PC-9 (cell line): Measurements from ENCODE around the gene TASOR2. TPM values are rescaled to one million over a fixed set of nuclear protein-coding genes. Genes with fewer than 3 reads are reported as not detected.

ENCODE experiments used
- BruUV-seq: library from RNA; stranded (reverse); fragments of 400-500 nt; replicated peaks from 2 replicates; lab custom pipeline; 2021; lab: Mats Ljungman, UMichigan
- CTCF ChIA-PET: fragments of 300-600 bp; sonication (Branson Sonifier 250); formaldehyde crosslinking; loops from one replicate; lab custom pipeline; 2022; ENCODE audit warnings: antibody characterized with exemption; lab: Charles Lee
- POLR2A ChIA-PET: fragments of 300-600 bp; sonication (Branson Sonifier 250); formaldehyde crosslinking; loops from one replicate; lab custom pipeline; 2022; ENCODE audit warnings: antibody characterized with exemption; ENCODE audit not compliant: unreplicated experiment; lab: Charles Lee
- DNase-seq, 2 experiments: peaks; one replicate each; pipeline versions ENCODE4 v3.0.0 to v3.0.0-alpha.2; 2015 to 2022; ENCODE audit warnings: mixed read lengths in 1 of 2
- H2AFZ ChIP-seq: fragments of 200-600 bp; sonication (generic); 2 replicates; pipeline ENCODE4 v1.8.1; 2017; ENCODE audit warnings: antibody characterized with exemption
- H3F3A ChIP-seq: fragments of 200-600 bp; sonication (generic); 2 replicates; pipeline ENCODE4 v1.8.1; 2017; ENCODE audit warnings: antibody characterized with exemption, mild to moderate bottlenecking, low read depth; ENCODE audit not compliant: insufficient read depth
- H3K27ac ChIP-seq: fragments of 200-600 bp; sonication (generic); 2 replicates; pipeline ENCODE4 v1.6.1; 2016; ENCODE audit warnings: mixed run types
- H3K27me3 ChIP-seq: fragments of 200-600 bp; sonication (generic); 2 replicates; pipeline ENCODE4 v1.6.1; 2016; ENCODE audit warnings: low read depth, mixed run types; ENCODE audit not compliant: insufficient read depth
- H3K36me3 ChIP-seq: fragments of 200-600 bp; sonication (generic); 2 replicates; pipeline ENCODE4 v1.6.1; 2016; ENCODE audit warnings: low read depth, mixed run types
- H3K4me1 ChIP-seq: fragments of 200-600 bp; sonication (generic); replicated peaks from 2 replicates; pipeline ENCODE4 v1.6.1; 2016; ENCODE audit warnings: mixed run types; ENCODE audit not compliant: insufficient read depth
- H3K4me2 ChIP-seq: fragments of 200-600 bp; sonication (generic); 2 replicates; pipeline ENCODE4 v1.6.1; 2017; ENCODE audit warnings: mixed run types
- H3K4me3 ChIP-seq: fragments of 200-600 bp; sonication (generic); 2 replicates; pipeline ENCODE4 v1.6.1; 2016; ENCODE audit warnings: mixed run types
- H3K79me2 ChIP-seq: fragments of 200-600 bp; sonication (generic); 2 replicates; pipeline ENCODE4 v1.6.1; 2017; ENCODE audit warnings: low read depth, mixed run types
- H3K9me2 ChIP-seq: fragments of 200-600 bp; sonication (generic); 2 replicates; pipeline ENCODE4 v1.8.1; 2017; ENCODE audit warnings: mild to moderate bottlenecking; ENCODE audit not compliant: insufficient read depth
- H3K9me3 ChIP-seq: fragments of 200-600 bp; sonication (generic); 2 replicates; pipeline ENCODE4 v1.8.1; 2016; ENCODE audit warnings: low read depth; ENCODE audit not compliant: insufficient read depth
- H4K20me1 ChIP-seq: fragments of 200-600 bp; sonication (generic); 2 replicates; pipeline ENCODE4 v1.8.1; 2017; ENCODE audit not compliant: insufficient read depth
- CTCF ChIP-seq: fragments of 200-600 bp; sonication (generic); conservative IDR thresholded peaks from 2 replicates; pipeline ENCODE4 v1.6.1; 2017; ENCODE audit warnings: mixed run types, antibody characterized with exemption, mild to moderate bottlenecking, moderate library complexity
- EZH2 ChIP-seq: fragments of 200-600 bp; sonication (generic); IDR thresholded peaks from 2 replicates; pipeline ENCODE4 v1.8.0; 2017; ENCODE audit warnings: antibody characterized with exemption, low read depth
- intact Hi-C: fragments of 100-400 bp; cut with micrococcal nuclease; formaldehyde crosslinking; loops from one replicate; pipeline ENCODE4 v1.10.0; 2022; ENCODE audit not compliant: unreplicated experiment
- total RNA-seq: library from RNA; stranded (reverse); gene quantifications from 2 replicates; pipeline ENCODE4 v1.2.3, GENCODE V29; 2021

The TASOR2 gene
- total RNA-seq, 1 experiment from 2014 or later = 60.7 TPM

DNA sequence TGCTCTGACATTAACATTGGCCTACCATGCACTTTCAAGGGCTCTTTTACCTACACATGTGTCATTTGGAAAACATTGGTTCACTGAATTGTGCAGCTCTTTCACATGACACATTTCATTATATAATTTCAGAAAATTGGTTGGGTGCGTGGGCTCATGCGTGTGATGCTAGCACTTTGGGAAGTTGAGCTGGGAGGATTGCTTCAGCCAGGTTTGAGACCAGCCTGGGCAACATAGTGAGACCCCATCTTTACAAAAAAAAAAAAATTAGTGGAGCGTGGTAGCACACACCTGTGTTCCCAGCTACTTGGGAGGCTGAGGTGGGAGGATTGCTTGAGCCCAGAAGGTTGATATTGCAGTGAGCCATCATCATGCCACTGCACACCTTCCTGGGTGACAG is 3.9 kb downstream of the TASOR2 start:
- intact Hi-C loops = loop anchor here (10.0 kb wide), 1 partner anchor 186 kb away; no protein-coding TSS in a partner anchor
- Histone ChIP-seq H3K4me1 (no peaks in the 10 kb centered on the region; the same call in 1 of the 2 replicates), H3K9me3 (peaks cover 4% of the 10 kb centered on the region; the same call in 1 of the 2 replicates), H3K27me3 (no peaks in the 10 kb centered on the region), H4K20me1 (peaks cover 11% of the 10 kb centered on the region), H3K79me2 (peaks cover 85% of the 10 kb centered on the region), H3K36me3 (no peaks in the 10 kb centered on the region), H2AFZ (no peak overlapping the region), H3K4me2 (no peak overlapping the region), H3K9me2 (no peaks in the 10 kb centered on the region), H3K4me3 (no peak overlapping the region), H3F3A (peaks cover 3% of the 10 kb centered on the region; the same call in 1 of the 2 replicates), H3K27ac (no peak overlapping the region)
- DNase-seq = no peak
- POLR2A ChIA-PET = no interaction called here
- CTCF ChIA-PET = interaction anchor here (0.6 kb wide), 1 partner anchor 366 kb away, joined by 4 read pairs; no protein-coding TSS in a partner anchor
- no peak for TF ChIP-seq EZH2
- TF ChIP-seq CTCF = no peak
- BruUV-seq = no TSS peak

DNA sequence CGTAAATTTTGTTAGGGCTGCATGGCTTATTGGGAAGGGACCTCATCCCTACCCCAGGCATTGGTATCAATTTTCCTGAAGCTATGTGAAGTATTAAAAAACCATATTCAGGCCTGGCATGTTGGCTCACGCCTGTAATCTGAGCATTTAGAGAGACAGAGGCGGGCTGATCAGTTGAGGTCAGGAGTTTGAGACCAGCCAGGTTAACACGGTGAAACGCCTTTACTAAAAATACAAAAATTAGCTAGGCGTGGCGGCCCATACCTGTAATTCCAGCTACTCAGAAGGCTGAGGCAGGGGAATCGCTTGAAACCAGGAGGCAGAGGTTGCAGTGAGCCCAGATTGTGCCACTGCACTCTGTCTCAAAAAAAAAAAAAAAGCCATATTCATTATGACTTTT is 7.1 kb downstream of the TASOR2 start:
- peaks cover 3% of the 10 kb centered on the region; the same call in 1 of the 2 replicates for H4K20me1 ChIP-seq
- no peaks in the 10 kb centered on the region for H3K27me3 ChIP-seq
- peak in 1 of 2 experiments; percentile 23 for DNase-seq
- H3K4me1 ChIP-seq = no peaks in the 10 kb centered on the region; the same call in 1 of the 2 replicates
- no TSS peak for BruUV-seq
- no peak overlapping the region for H3K4me3 ChIP-seq
- no peaks in the 10 kb centered on the region for H3K9me3 ChIP-seq
- no peaks in the 10 kb centered on the region for H3F3A ChIP-seq
- no peaks in the 10 kb centered on the region for H3K9me2 ChIP-seq
- ChIA-PET CTCF (interaction anchor here (0.8 kb wide), 1 partner anchor 15 kb away, joined by 4 read pairs; no protein-coding TSS in a partner anchor), POLR2A (interaction anchor here (0.6 to 0.9 kb wide), 2 partner anchors 196 to 198 kb away, joined by 3 to 25 read pairs; partner anchors contain the start of genes ANKRD16 and FBH1)
- H3K27ac ChIP-seq = no peak overlapping the region
- no peaks in the 10 kb centered on the region for H3K36me3 ChIP-seq
- H3K4me2 ChIP-seq = no peak overlapping the region
- peaks cover 95% of the 10 kb centered on the region for H3K79me2 ChIP-seq
- intact Hi-C loops = loop anchor here (2.0 kb wide), 1 partner anchor 23 kb away; no protein-coding TSS in a partner anchor
- no peak overlapping the region for H2AFZ ChIP-seq
- no peak for TF ChIP-seq CTCF
- no peak for TF ChIP-seq EZH2

DNA sequence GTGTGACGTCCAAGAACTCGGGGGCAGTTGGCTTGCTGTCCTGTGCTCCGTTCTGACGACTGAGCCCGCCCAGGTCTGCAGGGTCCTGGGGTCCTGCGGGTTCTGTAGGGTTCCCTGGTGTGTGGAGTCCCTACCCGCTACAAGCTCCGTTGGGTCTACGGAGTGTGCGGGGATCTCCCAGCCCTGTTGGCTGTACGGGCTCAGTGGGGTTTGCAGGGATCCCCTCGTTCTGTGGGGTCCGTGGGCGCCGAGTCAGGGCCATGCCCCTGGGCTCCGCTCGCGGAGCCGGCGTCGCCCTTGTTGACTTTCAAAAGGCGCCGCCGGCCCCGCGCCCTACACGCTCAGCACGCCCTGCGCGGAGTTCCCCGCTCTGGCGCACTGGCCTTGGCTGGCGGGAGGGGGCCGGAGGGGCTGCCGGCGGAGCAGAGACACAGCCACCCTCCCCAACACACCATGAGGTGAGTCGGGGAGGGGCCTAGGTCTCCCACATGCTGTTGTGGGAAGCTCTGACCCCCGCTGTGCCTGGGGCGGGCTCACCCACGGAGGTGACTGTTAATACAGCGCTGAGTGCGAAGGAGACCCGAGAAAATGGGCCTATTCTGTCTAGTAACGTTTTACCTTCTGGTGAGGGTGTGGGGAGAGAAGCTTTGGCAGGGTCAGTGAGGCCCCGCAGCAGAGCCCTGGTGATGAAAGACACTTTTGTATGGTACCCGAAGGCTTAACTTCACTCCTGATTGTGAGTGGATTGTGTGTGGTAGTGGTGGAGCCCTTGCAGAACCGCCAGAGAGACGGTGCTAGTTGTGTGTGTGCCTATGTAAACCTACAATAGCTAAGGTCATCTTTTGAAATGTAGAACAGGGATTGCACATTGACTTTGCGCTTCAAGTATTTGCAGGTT is 8.1 kb downstream of the TASOR2 start:
- Histone ChIP-seq H3K27ac (no peak overlapping the region), H3K4me2 (no peak overlapping the region), H3K36me3 (no peaks in the 10 kb centered on the region), H2AFZ (no peak overlapping the region), H3K9me3 (no peaks in the 10 kb centered on the region), H3F3A (no peaks in the 10 kb centered on the region), H3K79me2 (peaks cover 94% of the 10 kb centered on the region), H3K4me3 (no peak overlapping the region), H3K4me1 (no peaks in the 10 kb centered on the region), H3K9me2 (no peaks in the 10 kb centered on the region), H4K20me1 (peaks cover 2% of the 10 kb centered on the region; the same call in 1 of the 2 replicates), H3K27me3 (no peaks in the 10 kb centered on the region)
- peak in 1 of 2 experiments; percentile 51 for DNase-seq
- TF ChIP-seq EZH2 = no peak
- TF ChIP-seq CTCF = no peak
- CTCF ChIA-PET = interaction anchor here (0.8 kb wide), 1 partner anchor 14 kb away, joined by 4 read pairs; no protein-coding TSS in a partner anchor
- intact Hi-C loops = loop anchor here (2.0 kb wide), 1 partner anchor 22 kb away; no protein-coding TSS in a partner anchor
- no TSS peak for BruUV-seq
- POLR2A ChIA-PET = interaction anchor here (0.6 to 0.9 kb wide), 3 partner anchors 8 to 197 kb away, joined by 3 to 25 read pairs (median 3); partner anchors contain the start of genes ANKRD16, FBH1 and TASOR2
